Middle frontal gyrus (tissue), 1 donor: Measurements from ENCODE around the gene CRBN.

Source experiments
- DNase-seq: peaks from one replicate; pipeline ENCODE4 v3.0.0-alpha.2; 2015; ENCODE audit warnings: low spot score; ENCODE audit errors: extremely low spot score

The CRBN gene

GRCh38 chr3:3110749-3111361 is 68.6 kb downstream of the CRBN start:
- DNase-seq = no peak

- DNase-seq = no peak
Observed at GRCh38 chr3:3110299-3110630, 69.2 kb downstream of the CRBN start, which contains the start of gene IL5RA. TSS of gene IL5RA (minus strand) at chr3:3110374. CDS start at chr3:3104984, 5,390 bp downstream.

DNA sequence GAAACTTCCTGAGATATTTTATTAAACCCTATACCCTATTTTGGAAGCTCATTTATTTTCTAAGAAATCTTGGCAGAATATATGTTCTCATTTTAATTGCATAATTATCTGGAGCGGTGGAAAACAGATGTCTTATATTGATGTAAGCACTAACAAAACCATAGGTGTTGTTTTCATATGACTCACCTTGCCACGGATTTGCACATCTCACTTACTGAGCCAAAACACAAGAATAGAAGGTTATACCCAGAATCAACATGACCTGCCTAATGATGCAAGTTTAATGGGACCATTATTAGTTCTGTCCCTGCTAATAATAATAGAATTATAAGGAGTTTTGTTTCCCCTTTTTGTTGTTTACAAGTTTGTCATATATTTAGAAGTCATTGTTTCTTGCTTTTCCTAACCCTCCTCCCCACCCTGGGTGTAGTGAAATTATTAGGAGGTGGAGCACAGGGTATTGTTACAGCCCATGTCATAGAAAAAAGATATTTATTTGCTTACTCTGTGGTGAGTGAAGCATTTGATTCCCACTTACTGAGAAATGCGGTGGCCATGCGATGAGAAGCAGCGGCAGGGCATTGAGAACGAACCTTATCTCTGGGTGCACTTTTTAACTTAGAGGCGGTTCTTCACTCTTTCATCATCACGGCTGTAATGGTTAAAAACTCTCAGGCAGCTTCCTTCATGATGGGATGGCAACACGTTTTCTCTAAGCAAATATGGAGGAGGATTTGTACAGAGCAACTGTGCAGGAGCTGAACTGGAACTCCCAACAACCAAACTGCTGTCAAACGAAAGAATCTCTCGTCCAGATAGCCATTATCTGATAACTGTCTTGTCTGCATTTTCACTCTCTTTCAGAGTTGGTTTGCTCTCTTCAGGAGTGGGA is 69.8 kb downstream of the CRBN start:
- no peak for DNase-seq

GRCh38 chr3:3107858-3108257 is 71.6 kb downstream of the CRBN start:
- DNase-seq = no peak

- no peak for DNase-seq
Observed at GRCh38 chr3:3107181-3107580, 72.3 kb downstream of the CRBN start.

- no peak for DNase-seq
Observed at GRCh38 chr3:3105815-3106214, 73.7 kb downstream of the CRBN start.

- DNase-seq = no peak
Observed at GRCh38 chr3:3105246-3105645, 74.2 kb downstream of the CRBN start.

- DNase-seq = no peak
Observed at GRCh38 chr3:3102751-3103150, 76.7 kb downstream of the CRBN start.

GRCh38 chr3:3101660-3102458 is 77.6 kb downstream of the CRBN start:
- no peak for DNase-seq
